ENCODE measurements around the gene BCL11B. TPM values are rescaled to one million over a fixed set of nuclear protein-coding genes. Genes with fewer than 3 reads are reported as not detected.

The BCL11B gene
- total and polyA plus RNA-seq, 2 of the 8 experiments (the other 6 are each of a cell fraction or from before 2014, with no cell fraction given), result 0.63 to 5.9 TPM

- POLR2A ChIA-PET (ENCODE audit: partially characterized antibody), result interaction anchor here (0.8 to 2.1 kb wide), 7 partner anchors 9 to 103 kb away, joined by 3 to 6 read pairs (median 3); no protein-coding TSS in a partner anchor
- H4K20me1 ChIP-seq (replicated peaks in 1 of 2; ENCODE audit: control insufficient read depth in 1 of 2, insufficient read depth in 2 of 2, low read length in 2 of 2), result peaks cover 0 to 2% of the 10 kb centered on the region in 2 experiments
- no peak overlapping the region for H3K23ac ChIP-seq (ENCODE audit: insufficient read length)
- H4K8ac ChIP-seq (ENCODE audit: extremely low read depth, insufficient read depth, low read length), result peak overlapping the region; percentile 46; the same call in 1 of the 2 replicates
- H3K4me3 ChIP-seq (ENCODE audit: extremely low read depth in 1 of 4, insufficient read depth in 2 of 4, low read depth in 3 of 4, low read length in 4 of 4), result peak overlapping the region; percentile 55 to 76 (median 65)
- peaks cover 0 to 26% of the 10 kb centered on the region in 2 experiments; a peak in 3 of 4 replicates for H3K79me2 ChIP-seq (ENCODE audit: control insufficient read depth in 1 of 2, insufficient read depth in 2 of 2, low read length in 2 of 2)
- 0 out of 2 replicates have a peak, but pooled peaks cover 3% of the 10 kb centered on the region for H3K79me1 ChIP-seq (ENCODE audit: low read depth, low read length)
- no peak overlapping the region for H3K14ac ChIP-seq (ENCODE audit: insufficient read length)
- H3K4ac ChIP-seq (replicated peaks; ENCODE audit: insufficient read length, low read depth, low read length), result no peak overlapping the region
- no peak overlapping the region for H2BK5ac ChIP-seq (ENCODE audit: low read depth, low read length)
- no peak overlapping the region for H2AFZ ChIP-seq (ENCODE audit: low read length)
- peak overlapping the region; percentile 69 for H4K5ac ChIP-seq (ENCODE audit: insufficient read length, low read depth, low read length)
- TF ChIP-seq ATF3 (IDR thresholded peaks at IDR 0.05; ENCODE audit: insufficient read depth, low read depth, low read length), result no peak
- TF ChIP-seq TEAD4 (IDR thresholded peaks at IDR 0.05; ENCODE audit: low read depth, low read length), result no peak
- 0 out of 4 replicates have a peak, but pooled peaks of 1 of the 2 experiments have one; percentile 14 for TF ChIP-seq SIN3A (conservative IDR thresholded peaks at IDR 0.05 in 1 of 2, IDR thresholded peaks at IDR 0.05 in 1 of 2; ENCODE audit: low read depth in 1 of 2, low read length in 2 of 2)
- no peaks in the 10 kb centered on the region for H3K9me3 ChIP-seq (ENCODE audit: insufficient read depth in 2 of 2, low read depth in 1 of 2, low read length in 1 of 2)
- no peak overlapping the region for H3K27ac ChIP-seq (ENCODE audit: low read depth, low read length)
- H3K23me2 ChIP-seq (ENCODE audit: low read depth, low read length), result peaks cover 24% of the 10 kb centered on the region
- FAIRE-seq (no peak), DNase-seq (ENCODE audit: low read depth in 1 of 2, low spot score in 2 of 2) (no peak)
- peaks cover 0 to 15% (median 5%) of the 10 kb centered on the region in 4 experiments; a peak in 4 of 7 replicates for H3K27me3 ChIP-seq (replicated peaks in 1 of 4; ENCODE audit: control insufficient read depth in 3 of 4, extremely low read depth in 1 of 4, insufficient read depth in 3 of 4, low read length in 3 of 4)
- peak overlapping the region; percentile 88 to 89 for H3K4me2 ChIP-seq (ENCODE audit: insufficient read depth in 1 of 2, low read depth in 2 of 2, low read length in 2 of 2)
- no peaks in the 10 kb centered on the region for H3K36me3 ChIP-seq (ENCODE audit: control insufficient read depth in 2 of 4, insufficient read depth in 4 of 4, low read length in 3 of 4)
- CTCF ChIA-PET (ENCODE audit: partially characterized antibody), result interaction anchor here (0.7 to 1.3 kb wide), 9 partner anchors 9 to 177 kb away, joined by 3 to 5 read pairs (median 3); no protein-coding TSS in a partner anchor
- no peak overlapping the region for H2AK5ac ChIP-seq (ENCODE audit: low read depth, low read length)
- no peak overlapping the region for H2BK15ac ChIP-seq (ENCODE audit: low read length)
- no peak overlapping the region for H3K56ac ChIP-seq (replicated peaks; ENCODE audit: insufficient read length, low read depth, low read length)
- 0% methylated on average over 15 of the region's 32 CpGs; no CpG with 5 or more reads in 1 of the 2 experiments for WGBS, 2 experiments (ENCODE audit: extremely low coverage in 1 of 2, insufficient coverage in 1 of 2, insufficient read length in 1 of 2, insufficient replicate concordance in 2 of 2, low coverage in 1 of 2, low lambda C conversion rate in 2 of 2, missing lambda C conversion rate in 1 of 2)
- H3K9ac ChIP-seq (replicated peaks in 1 of 4; ENCODE audit: extremely low read depth in 1 of 4, low read depth in 3 of 4, low read length in 3 of 4), result peak overlapping the region in 3 of 4 experiments; percentile 45 to 79 (median 53); a peak in 3 of 7 replicates
- H3K18ac ChIP-seq (ENCODE audit: extremely low read depth, low read length), result peak overlapping the region; percentile 60; the same call in 1 of the 2 replicates
- peaks cover 13 to 21% (median 14%) of the 10 kb centered on the region in 4 experiments for H3K4me1 ChIP-seq (replicated peaks in 1 of 4; ENCODE audit: control insufficient read depth in 3 of 4, insufficient read depth in 4 of 4, low read length in 3 of 4)
- no peak overlapping the region for H2BK20ac ChIP-seq (ENCODE audit: low read length)
- H2BK12ac ChIP-seq (ENCODE audit: low read depth, low read length), result no peak overlapping the region
- H2BK120ac ChIP-seq (replicated peaks; ENCODE audit: low read depth, low read length), result no peak overlapping the region
- H4K91ac ChIP-seq (replicated peaks; ENCODE audit: insufficient read length, low read length), result no peak overlapping the region
Measured at GRCh38 chr14:99271221-99271941, 616 bp downstream of the BCL11B start.

All from H1 (cell line).